Stimulated activated CD8-positive, alpha-beta memory T cell treated with anti-CD3 and anti-CD28 coated beads, Interleukin-7, amount 100 ng/mL, for 48 hours (primary cell): ENCODE results near the gene SNN.

ENCODE experiments used
- DNase-seq, 2 donors: peaks; one replicate each; pipeline ENCODE4 v3.0.0-alpha.2; 2020; ENCODE audit warnings: low read depth in 1 of 2; ENCODE audit errors: extremely low read depth in 1 of 2

The SNN gene

GRCh38 chr16:11635113-11635652 is 33.1 kb upstream of the SNN start:
- DNase-seq = no peak

- no peak for DNase-seq
These were observed 32.5 kb upstream of the SNN start for GRCh38 chr16:11635679-11636171.

- DNase-seq = no peak
These were observed 32.0 kb upstream of the SNN start for GRCh38 chr16:11636172-11636721.

- DNase-seq = no peak
These were observed 30.9 kb upstream of the SNN start for GRCh38 chr16:11637320-11637719.

GRCh38 chr16:11638140-11638539 is 30.1 kb upstream of the SNN start:
- no peak for DNase-seq

GRCh38 chr16:11639008-11639562 is 29.2 kb upstream of the SNN start:
- DNase-seq = no peak

DNA sequence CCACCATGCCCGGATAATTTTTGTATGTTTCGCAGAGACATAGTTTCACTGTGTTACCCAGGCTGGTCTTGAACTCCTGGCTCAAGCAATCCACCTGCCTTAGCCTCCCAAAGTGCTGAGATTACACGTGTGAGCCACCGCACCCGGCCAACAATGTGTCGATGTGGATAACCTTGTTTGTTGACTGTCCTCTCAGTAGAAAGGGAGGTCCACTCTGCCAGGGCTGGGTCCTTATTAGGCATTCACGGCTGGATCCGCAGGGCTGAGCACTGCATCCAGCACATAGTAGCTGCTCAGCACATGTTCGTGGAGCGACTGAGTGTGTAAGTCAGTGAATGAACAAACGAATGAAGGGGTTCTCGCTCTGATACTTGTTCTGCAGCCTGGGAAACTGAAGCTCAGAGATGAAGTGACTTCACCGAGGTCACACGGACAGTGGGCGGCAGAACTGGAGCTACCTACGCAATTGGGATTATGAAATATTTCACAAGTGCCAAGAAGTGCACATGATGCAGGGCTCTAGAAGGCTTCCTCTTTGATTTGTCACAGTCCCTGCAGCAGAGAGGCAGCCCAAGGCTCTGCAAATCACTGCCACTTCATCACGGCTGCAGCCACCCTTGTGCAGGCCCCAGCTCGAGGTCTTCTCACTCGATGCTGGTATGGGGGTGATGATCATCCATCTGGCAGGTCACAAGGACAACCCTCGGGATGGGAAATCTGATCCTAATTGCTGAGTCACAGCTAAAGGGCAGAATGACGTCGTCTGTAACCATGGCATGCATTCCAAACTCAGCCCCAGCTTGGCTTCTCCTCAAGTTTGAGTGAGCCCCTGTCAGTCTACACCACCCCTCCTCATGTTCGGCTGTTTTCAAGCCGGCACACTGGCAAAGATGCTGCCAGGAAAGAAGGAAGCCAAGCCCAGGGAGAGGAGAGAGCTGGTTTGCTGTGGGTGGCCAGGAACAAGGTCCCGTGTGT is 28.0 kb upstream of the SNN start:
- DNase-seq = no peak

DNA sequence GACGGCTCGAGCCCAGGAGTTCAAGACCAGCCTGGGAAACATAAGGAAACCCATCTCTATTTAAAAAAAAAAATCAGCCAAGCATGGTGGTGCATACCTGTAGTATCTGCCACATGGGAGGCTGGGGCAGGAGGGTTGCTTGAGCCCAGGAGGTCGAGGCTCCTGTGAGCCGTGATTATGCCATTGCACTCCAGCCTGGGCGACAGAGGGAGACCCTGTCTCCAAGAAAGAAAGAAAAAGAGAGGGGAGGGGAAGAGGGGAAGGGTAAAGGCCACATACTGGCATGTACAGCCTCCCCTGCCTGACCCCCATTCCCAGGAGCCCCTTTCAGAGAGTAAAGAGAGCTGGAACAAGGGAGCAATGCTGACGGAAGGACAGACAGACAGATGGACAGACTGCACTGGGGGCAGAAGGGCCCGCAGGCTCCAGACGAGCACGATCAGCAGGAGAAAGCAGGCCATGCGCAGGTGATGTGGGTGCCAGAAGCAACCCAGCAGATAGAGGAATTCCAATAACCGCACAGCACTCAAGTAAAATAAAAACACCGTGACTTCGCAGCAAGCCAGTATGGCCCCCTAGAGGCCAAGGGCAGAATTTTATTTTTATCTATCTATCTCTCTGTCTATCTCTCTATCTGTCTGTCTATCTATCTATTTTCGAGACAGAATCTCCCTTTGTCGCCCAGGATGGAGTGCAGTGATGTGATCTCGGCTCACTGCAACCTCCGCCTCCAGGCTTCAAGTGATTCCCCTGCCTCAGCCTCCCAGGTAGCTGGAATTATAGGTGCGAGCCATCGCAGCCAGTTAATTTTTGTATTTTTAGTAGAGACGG is 27.1 kb upstream of the SNN start:
- DNase-seq = no peak

DNA sequence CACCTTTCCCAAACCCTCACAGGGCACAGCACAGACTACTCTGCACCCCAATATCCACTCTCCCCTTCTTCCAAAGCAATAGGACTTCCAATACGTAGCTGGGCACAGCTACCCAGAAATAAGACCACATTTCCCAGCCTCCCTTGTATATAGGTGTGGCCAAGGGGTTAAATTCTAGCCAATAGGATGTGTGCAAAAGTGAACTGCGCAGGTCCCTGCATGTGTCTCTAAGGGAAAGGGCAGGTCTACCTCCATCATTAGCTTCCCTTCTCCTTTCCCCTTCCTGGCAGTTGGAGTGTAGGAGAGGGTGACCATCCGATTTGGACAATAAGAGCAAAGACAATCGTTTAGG is 25.5 kb upstream of the SNN start:
- no peak for DNase-seq

DNA sequence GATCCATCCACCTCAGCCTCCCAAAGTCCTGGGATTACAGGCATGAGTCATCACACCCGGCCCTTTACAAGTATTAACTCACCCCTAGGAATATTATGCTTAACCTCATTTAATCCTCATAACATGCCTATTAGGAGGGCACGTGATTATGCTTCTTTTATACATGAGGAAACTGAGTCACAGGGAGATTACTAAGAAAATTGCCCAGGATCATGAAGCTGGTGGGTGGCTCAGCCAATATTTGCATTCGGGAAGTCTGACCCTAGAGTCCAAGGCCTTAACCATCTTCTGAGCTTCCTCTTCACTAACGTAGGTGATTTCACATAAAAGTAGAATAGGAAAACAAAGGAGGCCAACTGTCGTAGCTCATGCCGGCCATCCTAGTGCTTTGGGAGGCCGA is 19.0 kb upstream of the SNN start:
- DNase-seq = no peak

- no peak for DNase-seq
These were observed 17.3 kb upstream of the SNN start for GRCh38 chr16:11650641-11651591.

- DNase-seq = no peak
These were observed 16.5 kb upstream of the SNN start for GRCh38 chr16:11651796-11652195.

DNA sequence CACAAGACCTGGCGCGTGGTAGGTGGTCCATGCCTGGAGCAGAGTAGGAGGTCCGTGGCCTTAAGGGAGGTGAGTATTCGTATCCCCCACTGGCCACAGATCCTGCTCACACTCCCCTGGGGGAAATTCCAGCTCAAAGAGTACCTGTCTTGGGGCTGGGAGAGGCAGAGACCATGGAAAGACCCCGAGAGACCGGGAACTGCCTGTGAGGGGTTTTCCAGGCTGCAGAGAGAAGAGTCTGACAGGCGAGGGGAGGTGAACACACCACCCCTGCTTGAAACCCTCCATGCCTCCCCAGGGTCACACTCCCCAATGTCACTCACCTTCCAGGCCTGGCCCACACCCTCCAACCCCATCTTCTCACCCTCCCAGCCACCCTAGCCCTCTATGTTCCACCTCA is 12.6 kb upstream of the SNN start:
- no peak for DNase-seq

DNA sequence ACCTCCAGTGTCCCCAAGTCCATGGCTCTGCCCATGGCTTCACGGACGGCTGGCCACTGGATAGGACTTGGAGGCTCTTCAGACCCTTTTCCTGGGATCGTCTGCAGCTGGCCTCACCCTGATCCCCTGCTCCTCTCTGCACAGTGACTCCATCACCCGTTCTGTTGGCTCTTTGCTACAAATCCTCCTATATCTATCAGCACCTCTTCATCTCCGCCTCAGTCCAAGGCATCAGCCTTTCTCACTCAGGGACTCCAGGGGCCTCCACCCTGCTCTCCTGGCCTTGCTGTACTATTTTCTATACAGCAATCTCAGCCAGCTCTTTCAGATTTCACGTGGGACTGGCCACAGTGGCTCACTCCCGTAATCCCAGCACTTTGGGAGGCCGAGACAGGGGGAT is 10.7 kb upstream of the SNN start:
- DNase-seq = no peak

DNA sequence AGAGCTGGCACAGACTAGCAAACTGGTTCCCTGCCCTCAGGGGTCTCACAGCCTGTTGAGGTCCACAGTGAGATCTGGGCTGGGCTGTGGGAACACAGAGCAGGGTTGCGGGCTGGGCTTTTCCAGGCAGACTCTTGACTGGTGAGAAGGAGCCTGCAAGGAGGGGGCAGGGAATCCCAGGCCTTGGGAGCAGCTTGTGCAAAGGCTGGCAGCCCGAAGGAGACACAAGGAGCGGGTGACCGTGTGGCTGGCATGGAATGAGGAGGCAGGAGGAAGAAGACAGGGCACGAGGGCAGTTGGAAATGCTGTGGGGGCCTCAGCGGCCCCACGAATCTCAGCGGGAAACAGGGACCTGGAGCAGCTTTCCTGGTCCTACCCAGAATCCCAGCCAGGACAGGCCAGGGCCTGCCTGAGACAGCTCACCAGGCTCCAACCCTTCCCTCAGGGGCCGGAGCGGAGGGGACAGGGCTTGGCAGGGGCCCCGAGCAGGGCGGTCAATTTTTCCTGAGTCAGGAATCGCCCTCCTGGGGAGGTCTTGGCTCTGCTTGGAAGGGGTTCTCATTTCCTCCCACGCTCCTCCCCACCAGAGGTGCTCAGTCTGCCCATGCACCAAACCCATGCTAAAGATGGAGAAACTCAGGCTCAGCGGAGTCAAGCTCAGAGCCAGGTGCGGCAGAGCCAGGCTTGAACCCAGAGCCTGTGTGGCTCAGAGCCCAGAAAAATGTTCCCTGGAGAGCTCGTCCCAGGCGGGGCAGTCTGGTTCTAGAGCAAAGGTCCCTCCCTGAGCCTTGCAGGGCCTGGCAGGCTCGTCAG is 9.2 kb upstream of the SNN start:
- DNase-seq = no peak

- no peak for DNase-seq
These were observed 7.7 kb upstream of the SNN start for GRCh38 chr16:11660565-11660964.

GRCh38 chr16:11662582-11662981 is 5.7 kb upstream of the SNN start:
- DNase-seq = no peak

DNA sequence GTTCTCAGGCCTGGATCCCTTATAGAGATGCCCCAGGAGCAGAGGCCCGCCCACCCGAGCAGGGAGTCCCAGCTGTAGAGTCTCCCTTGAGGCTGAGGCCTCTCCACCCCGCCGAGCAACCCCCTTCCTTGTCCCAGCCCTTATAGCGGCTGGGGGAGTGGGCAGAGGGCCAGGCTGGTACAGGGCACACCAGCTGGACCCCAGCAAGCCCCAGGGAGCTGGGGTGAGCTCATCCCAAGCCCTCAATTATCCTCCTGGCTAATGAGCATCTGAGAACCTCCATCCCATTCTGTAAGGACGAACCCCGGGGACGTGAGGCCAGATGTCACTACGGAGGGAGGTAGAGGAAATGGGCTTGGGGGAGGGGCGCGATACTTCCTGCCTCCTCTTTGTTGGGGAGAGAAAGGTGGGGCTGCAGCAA is 3.2 kb upstream of the SNN start:
- no peak for DNase-seq
